NCI-H69 (cell line): ENCODE data around the gene DEFB113.
A peak's percentile ranks its signal among the peaks of the same experiment; 100 is the strongest.
"Not testable (repeated sequence)": the region's sequence is repeated elsewhere in the genome, so short reads cannot be mapped to it uniquely, and the experiment has no call there.

Source experiments
- DNase-seq: peaks from one replicate; lab custom pipeline; 2025; lab: John Stamatoyannopoulos, UW

Gene DEFB113

GRCh38 chr6:49969605-49970004, at the start of gene DEFB113:
TSS of gene DEFB113 (minus strand) at chr6:49969625. CDS start at chr6:49969625, 0 bp downstream.
- DNase-seq, result no peak

GRCh38 chr6:50007819-50008218, 38.4 kb upstream of the DEFB113 start:
- DNase-seq, result no peak

GRCh38 chr6:50003139-50003538, 33.7 kb upstream of the DEFB113 start:
- DNase-seq, result no peak

- no peak for DNase-seq
Observed at GRCh38 chr6:49995278-49995677, 25.9 kb upstream of the DEFB113 start.

GRCh38 chr6:49988900-49989299, 19.5 kb upstream of the DEFB113 start:
- no peak for DNase-seq

GRCh38 chr6:49987749-49988148, 18.3 kb upstream of the DEFB113 start:
- DNase-seq, result no peak

GRCh38 chr6:49986551-49986950, 17.1 kb upstream of the DEFB113 start:
- DNase-seq, result no peak

- DNase-seq, result no peak
Observed at GRCh38 chr6:49982046-49982445, 12.6 kb upstream of the DEFB113 start.

GRCh38 chr6:49980898-49981297, 11.5 kb upstream of the DEFB113 start:
- no peak for DNase-seq

- no peak for DNase-seq
Observed at GRCh38 chr6:49979584-49979983, 10.2 kb upstream of the DEFB113 start.

- peak; percentile 9 for DNase-seq
Observed at GRCh38 chr6:49978332-49979226, 9.2 kb upstream of the DEFB113 start.

GRCh38 chr6:49966823-49967222, 2.6 kb downstream of the DEFB113 start:
- no peak for DNase-seq

- no peak for DNase-seq
Observed at GRCh38 chr6:49966334-49966733, 3.1 kb downstream of the DEFB113 start.

- no peak for DNase-seq
Observed at GRCh38 chr6:49964064-49964463, 5.4 kb downstream of the DEFB113 start, which contains the start of gene DEFB114. TSS of gene DEFB114 (minus strand) at chr6:49964164. CDS start at chr6:49964105, 59 bp downstream.

GRCh38 chr6:49958180-49958579, 11.2 kb downstream of the DEFB113 start:
- no peak for DNase-seq

GRCh38 chr6:49955847-49956246, 13.6 kb downstream of the DEFB113 start:
- DNase-seq, result no peak

GRCh38 chr6:49951926-49952325, 17.5 kb downstream of the DEFB113 start:
- DNase-seq, result no peak

- no peak for DNase-seq
Observed at GRCh38 chr6:49950415-49950751, 19.0 kb downstream of the DEFB113 start.

GRCh38 chr6:49949062-49949461, 20.4 kb downstream of the DEFB113 start:
- DNase-seq, result peak; percentile 63

- no peak for DNase-seq
Observed at GRCh38 chr6:49946835-49947234, 22.6 kb downstream of the DEFB113 start.

- DNase-seq, result not testable (repeated sequence)
Observed at GRCh38 chr6:49944068-49944467, 25.4 kb downstream of the DEFB113 start.

GRCh38 chr6:49939993-49940498, 29.4 kb downstream of the DEFB113 start:
- DNase-seq, result peak; percentile 15

- DNase-seq, result no peak
Observed at GRCh38 chr6:49937811-49938210, 31.6 kb downstream of the DEFB113 start.

- DNase-seq, result no peak
Observed at GRCh38 chr6:49937017-49937416, 32.4 kb downstream of the DEFB113 start.
